GM03348 (cell line): ENCODE results near the gene ECI1.

ENCODE experiments used
- DNase-seq: peaks from one replicate; pipeline ENCODE4 v3.0.0; 2012; ENCODE audit warnings: low spot score

The ECI1 gene

GRCh38 chr16:2195322-2196161 is 55.8 kb downstream of the ECI1 start:
- no peak for DNase-seq

GRCh38 chr16:2194852-2195321 is 56.5 kb downstream of the ECI1 start:
- peak; percentile 37 for DNase-seq

GRCh38 chr16:2194166-2194834 is 57.1 kb downstream of the ECI1 start:
- DNase-seq, result no peak

- no peak for DNase-seq
Observed at GRCh38 chr16:2191446-2191706, 60.0 kb downstream of the ECI1 start.

GRCh38 chr16:2190659-2191445 is 60.5 kb downstream of the ECI1 start:
- no peak for DNase-seq

- no peak for DNase-seq
Observed at GRCh38 chr16:2190002-2190658, 61.3 kb downstream of the ECI1 start.
